Type B pancreatic cell (in vitro differentiated cells): ENCODE results near the gene DGKG. TPM values are rescaled to one million over a fixed set of nuclear protein-coding genes. Genes with fewer than 3 reads are reported as not detected.

Experiments
- DNase-seq: peaks from one replicate; pipeline ENCODE4 v3.0.0; 2021; ENCODE audit warnings: mixed read lengths; ENCODE audit not compliant: unreplicated experiment; ENCODE audit errors: extremely low spot score
- H3K27ac Mint-ChIP-seq: 2 replicates; pipeline ENCODE4 v1.8.0; 2021; ENCODE audit warnings: mild to moderate bottlenecking, mixed read lengths
- H3K27me3 Mint-ChIP-seq: 2 replicates; pipeline ENCODE4 v1.8.0; 2021; ENCODE audit warnings: mixed read lengths
- H3K36me3 Mint-ChIP-seq: 2 replicates; pipeline ENCODE4 v1.8.0; 2021; ENCODE audit warnings: mixed read lengths
- H3K4me1 Mint-ChIP-seq: one replicate; pipeline ENCODE4 v1.8.0; 2021; ENCODE audit warnings: mixed read lengths; ENCODE audit not compliant: unreplicated experiment
- H3K4me3 Mint-ChIP-seq: 2 replicates; pipeline ENCODE4 v1.8.0; 2021; ENCODE audit warnings: mild to moderate bottlenecking, mixed read lengths
- H3K9me3 Mint-ChIP-seq: 2 replicates; pipeline ENCODE4 v1.8.0; 2021; ENCODE audit warnings: mixed read lengths
- total RNA-seq: library from RNA; stranded (reverse); gene quantifications from 2 replicates; pipeline ENCODE4 v1.2.1, GENCODE V29; 2021; ENCODE audit warnings: low replicate concordance
- TF ChIP-seq, protein P1 (sequence below): fragments of 200-600 bp; sonication (generic); conservative IDR thresholded peaks from 2 replicates; pipeline ENCODE4 v1.5.0; 2021; ENCODE audit warnings: antibody characterized with exemption, mild to moderate bottlenecking

The DGKG gene
- total RNA-seq, 1 donor from 2014 or later, result 11.6 TPM

DNA sequence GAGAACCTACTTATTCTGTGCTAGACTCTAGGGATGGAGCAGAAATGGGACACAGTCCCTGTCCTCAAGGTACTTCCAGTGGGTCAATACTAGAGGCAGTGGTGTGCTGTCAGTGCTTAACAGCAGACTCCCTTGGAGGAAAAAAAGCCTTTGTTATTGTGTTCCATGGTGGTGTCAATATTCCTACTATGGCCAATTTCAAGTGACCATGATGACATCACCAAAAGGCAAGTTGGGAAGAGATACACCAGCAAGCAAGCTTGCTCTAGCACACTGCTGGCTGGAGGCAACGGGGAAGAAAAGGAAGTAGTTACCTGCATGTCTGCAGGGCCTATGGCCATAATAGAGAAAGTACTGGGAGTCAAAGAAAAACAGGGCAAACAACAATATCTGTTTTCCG, 163.6 kb downstream of the DGKG start:
- Mint-ChIP-seq H3K9me3 (no peaks in the 10 kb centered on the region), H3K4me1 (peaks cover 4% of the 10 kb centered on the region), H3K27me3 (peaks cover 31% of the 10 kb centered on the region), H3K4me3 (no peak overlapping the region), H3K36me3 (no peaks in the 10 kb centered on the region), H3K27ac (no peak overlapping the region)
- DNase-seq, result no peak
- TF ChIP-seq, protein P1, sequence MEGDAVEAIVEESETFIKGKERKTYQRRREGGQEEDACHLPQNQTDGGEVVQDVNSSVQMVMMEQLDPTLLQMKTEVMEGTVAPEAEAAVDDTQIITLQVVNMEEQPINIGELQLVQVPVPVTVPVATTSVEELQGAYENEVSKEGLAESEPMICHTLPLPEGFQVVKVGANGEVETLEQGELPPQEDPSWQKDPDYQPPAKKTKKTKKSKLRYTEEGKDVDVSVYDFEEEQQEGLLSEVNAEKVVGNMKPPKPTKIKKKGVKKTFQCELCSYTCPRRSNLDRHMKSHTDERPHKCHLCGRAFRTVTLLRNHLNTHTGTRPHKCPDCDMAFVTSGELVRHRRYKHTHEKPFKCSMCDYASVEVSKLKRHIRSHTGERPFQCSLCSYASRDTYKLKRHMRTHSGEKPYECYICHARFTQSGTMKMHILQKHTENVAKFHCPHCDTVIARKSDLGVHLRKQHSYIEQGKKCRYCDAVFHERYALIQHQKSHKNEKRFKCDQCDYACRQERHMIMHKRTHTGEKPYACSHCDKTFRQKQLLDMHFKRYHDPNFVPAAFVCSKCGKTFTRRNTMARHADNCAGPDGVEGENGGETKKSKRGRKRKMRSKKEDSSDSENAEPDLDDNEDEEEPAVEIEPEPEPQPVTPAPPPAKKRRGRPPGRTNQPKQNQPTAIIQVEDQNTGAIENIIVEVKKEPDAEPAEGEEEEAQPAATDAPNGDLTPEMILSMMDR, result no peak

DNA sequence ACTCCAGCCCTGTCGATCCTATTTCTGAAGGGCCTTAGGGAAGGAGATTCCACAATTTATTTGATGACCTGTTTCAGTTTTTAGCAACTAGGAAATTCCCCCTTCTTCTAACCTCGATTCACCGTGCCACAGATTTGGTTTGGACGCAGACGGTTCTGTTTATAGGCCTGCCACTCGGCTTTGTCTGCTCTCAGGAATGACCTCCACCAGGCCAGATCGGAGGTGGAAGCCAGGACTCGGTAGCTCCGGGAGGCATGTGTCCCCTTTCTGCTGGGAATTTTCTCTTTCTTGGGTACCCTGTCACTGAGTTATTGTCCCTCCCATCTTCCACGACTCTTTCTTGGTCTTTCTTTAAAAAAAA, 167.6 kb downstream of the DGKG start:
- Mint-ChIP-seq H3K4me1 (peaks cover 4% of the 10 kb centered on the region), H3K36me3 (no peaks in the 10 kb centered on the region), H3K9me3 (no peaks in the 10 kb centered on the region), H3K27me3 (peaks cover 59% of the 10 kb centered on the region), H3K27ac (no peak overlapping the region), H3K4me3 (peak overlapping the region; percentile 82)
- DNase-seq, result no peak
- TF ChIP-seq, protein P1, result no peak

DNA sequence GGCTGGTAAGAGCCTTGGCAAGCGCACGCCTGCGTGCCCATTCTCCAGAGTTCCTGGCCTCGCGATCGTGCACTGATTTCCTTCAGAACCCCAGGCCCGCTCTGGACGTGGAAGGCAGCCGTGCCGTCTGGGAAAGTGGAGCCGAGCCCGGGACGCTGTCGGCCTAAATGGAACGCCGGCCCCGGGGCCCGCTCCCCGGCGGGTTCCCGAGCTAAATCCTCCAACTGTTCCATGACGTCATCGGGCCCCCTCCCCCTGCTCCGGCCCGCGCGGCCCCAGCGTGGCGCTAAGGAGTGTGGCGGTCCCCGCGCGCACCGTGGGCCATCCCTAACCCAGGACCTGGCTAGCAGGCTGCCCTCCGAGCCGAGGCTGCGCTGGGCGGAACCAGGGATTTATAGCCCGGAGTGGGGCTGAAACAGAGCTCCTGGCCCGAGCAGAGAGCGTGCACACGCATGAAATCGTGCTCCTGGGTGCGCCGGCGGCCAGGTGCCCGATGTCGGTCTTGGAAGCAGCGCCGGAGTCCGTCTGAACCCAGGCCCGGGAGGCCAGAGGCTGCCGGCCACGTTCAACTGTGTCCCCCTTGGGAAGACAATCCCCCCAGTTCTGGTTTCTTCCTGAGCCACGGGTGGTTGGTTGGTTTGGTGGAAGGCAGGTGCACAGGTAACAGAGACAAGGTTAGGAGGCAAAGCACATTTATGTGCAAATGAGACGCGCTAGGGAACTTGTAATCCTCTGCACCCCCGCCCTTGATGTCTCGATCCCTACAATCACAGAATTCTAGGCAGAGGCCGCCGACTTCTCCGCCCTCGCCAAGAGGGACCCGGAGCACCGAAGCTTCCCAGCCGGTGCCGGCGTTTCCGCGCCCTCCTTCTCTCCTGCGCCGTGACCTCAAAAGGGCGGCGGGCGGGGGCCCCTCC, 168.2 kb downstream of the DGKG start:
- no peaks in the 10 kb centered on the region for H3K36me3 Mint-ChIP-seq
- TF ChIP-seq, protein P1, result no peak
- H3K4me1 Mint-ChIP-seq, result peaks cover 4% of the 10 kb centered on the region
- peaks cover 64% of the 10 kb centered on the region for H3K27me3 Mint-ChIP-seq
- no peak overlapping the region for H3K27ac Mint-ChIP-seq
- no peaks in the 10 kb centered on the region for H3K9me3 Mint-ChIP-seq
- peak overlapping the region; percentile 82 for H3K4me3 Mint-ChIP-seq
- no peak for DNase-seq

DNA sequence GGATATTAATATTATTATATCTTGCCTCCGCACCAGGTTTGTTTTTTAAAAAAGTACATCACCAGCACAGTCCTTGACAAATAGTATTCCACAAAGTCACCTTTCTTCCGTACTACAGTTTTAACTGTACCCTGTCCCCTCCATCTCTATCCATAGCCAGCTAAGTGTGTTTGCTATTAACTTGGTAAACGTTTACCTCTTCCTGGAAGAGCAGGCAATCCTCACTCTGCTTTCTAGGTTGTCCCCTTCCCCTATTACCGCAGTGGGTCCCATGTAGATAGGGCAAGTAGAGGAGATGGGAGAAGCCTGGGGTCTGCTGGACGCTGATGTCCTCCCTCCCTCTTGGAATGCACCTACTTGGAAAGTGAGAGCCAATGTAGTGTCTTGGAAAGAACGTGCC, 169.2 kb downstream of the DGKG start:
- peak overlapping the region; percentile 12 for H3K4me3 Mint-ChIP-seq
- H3K36me3 Mint-ChIP-seq, result no peaks in the 10 kb centered on the region
- peaks cover 69% of the 10 kb centered on the region for H3K27me3 Mint-ChIP-seq
- DNase-seq, result no peak
- TF ChIP-seq, protein P1, result no peak
- H3K9me3 Mint-ChIP-seq, result no peaks in the 10 kb centered on the region
- no peak overlapping the region for H3K27ac Mint-ChIP-seq
- peaks cover 4% of the 10 kb centered on the region for H3K4me1 Mint-ChIP-seq

DNA sequence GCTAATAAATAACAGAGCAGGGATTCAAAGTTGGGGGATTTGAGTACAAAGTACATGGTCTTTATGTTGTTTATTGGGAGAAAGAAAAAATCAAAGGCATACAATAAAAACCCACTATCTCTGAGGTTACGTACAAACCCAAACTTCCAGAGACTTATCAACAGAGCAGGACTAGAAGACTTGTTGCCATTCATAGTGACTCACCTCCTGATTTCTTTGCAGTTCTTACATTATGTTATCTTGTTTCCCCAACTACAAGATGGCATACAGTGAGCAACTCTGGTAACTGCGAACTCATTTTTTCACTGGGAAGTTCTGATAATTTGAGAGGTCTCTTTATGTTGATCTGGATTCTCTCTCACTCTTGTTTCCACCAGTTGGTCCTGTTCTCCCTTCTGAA, 172.5 kb downstream of the DGKG start:
- H3K36me3 Mint-ChIP-seq, result no peaks in the 10 kb centered on the region
- TF ChIP-seq, protein P1, result no peak
- no peak for DNase-seq
- H3K27me3 Mint-ChIP-seq, result peaks cover 79% of the 10 kb centered on the region
- H3K4me1 Mint-ChIP-seq, result peaks cover 4% of the 10 kb centered on the region
- H3K27ac Mint-ChIP-seq, result no peak overlapping the region
- H3K9me3 Mint-ChIP-seq, result no peaks in the 10 kb centered on the region
- no peak overlapping the region for H3K4me3 Mint-ChIP-seq
